D721Med (cell line): ENCODE measurements around the gene KCNH6.

Experiments used
- DNase-seq: peaks from one replicate; pipeline ENCODE4 v3.0.0; 2011; ENCODE audit warnings: low spot score; ENCODE audit not compliant: insufficient read length
- FAIRE-seq: peaks from 2 replicates; lab custom pipeline; 2011; peaks lifted over from hg19 to GRCh38; lab: Jason Lieb, UNC
- CTCF ChIP-seq: IDR thresholded peaks from 2 replicates; pipeline ENCODE4 v1.5.1; 2012; ENCODE audit warnings: mild to moderate bottlenecking, control low read depth; ENCODE audit not compliant: insufficient read depth; ENCODE audit errors: missing control alignments

KCNH6 gene

DNA sequence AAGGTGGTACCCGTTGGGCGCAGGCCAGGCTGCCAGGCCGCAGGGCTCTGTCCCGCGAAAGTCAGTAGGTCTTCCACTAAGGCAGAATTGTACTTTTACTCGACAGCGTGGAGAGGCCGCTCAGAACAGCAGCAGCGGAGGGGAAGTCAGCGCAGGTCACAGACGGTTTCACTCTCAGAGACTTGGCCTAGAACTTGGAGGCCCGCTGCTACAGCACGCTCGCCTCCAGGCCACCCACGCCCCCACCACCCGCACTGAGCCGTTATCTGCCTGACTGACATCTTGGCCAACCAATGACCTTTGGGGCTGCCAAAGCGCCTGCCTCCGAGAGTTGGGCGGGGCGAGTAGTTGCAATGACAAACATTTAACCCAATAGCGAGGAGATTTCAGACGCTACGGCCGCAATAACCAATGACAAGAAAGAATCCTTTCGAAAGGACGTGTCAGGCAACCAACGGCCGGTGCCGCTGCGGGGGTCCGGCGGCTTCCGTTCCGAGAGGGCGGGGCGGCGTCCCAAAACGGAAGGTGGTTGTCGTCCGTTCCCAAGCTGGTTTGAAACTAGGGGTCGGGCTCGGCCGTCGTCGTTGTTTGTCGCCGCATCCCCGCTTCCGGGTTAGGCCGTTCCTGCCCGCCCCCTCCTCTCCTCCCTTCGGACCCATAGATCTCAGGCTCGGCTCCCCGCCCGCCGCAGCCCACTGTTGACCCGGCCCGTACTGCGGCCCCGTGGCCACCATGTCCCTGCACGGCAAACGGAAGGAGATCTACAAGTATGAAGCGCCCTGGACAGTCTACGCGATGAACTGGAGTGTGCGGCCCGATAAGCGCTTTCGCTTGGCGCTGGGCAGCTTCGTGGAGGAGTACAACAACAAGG, 27.0 kb downstream of the KCNH6 start, which contains the start of gene DCAF7:
TSS of gene DCAF7 (plus strand) at position 532 of the 871 bp plus-strand sequence. CDS start at position 733, 201 bp downstream.
- no peak for FAIRE-seq
- peak; percentile 97 for DNase-seq
- TF ChIP-seq CTCF: no peak

DNA sequence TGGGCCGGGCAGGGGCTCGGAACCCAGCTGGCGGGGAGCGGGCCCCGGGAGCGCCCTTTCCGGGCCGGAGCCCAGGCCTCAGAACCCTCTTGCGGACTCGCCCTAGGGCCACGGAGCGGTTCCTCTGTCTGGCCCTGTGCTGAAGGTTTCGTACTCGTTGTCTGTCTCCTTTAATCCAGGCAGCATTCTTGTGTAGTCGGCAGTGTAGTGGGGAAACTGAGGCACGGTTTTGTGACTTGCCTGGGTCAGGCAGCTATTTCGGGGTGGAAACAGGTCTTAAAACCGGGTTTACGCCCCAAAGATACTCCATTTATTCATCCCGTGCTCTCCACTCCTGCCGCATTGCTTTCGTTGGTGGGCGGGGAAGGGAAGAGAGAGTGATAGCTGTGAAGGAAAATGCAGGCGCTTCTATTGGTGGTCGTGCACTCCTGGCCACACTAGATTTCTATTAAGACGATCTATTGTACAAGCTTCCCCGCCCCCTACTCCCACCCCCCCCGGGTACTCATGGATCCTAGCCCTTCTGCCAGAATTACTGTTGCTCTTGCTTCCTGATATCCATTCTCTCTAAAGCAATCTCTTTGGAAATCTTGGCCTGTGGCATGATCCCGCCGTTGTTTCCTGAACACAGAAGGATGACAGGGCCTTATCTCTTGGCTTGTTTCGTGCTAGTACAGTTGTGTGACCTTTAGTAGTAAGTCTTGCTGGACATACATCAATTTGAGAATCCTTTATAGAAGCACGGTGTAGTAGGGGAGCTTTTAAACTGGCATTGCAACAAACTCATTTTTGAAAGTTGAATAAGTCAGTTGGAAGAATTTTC, 27.9 kb downstream of the KCNH6 start:
- FAIRE-seq: no peak
- no peak for DNase-seq
- TF ChIP-seq CTCF: no peak

GRCh38 chr17:63552211-63552610, 29.1 kb downstream of the KCNH6 start:
- FAIRE-seq: no peak
- DNase-seq: no peak
- TF ChIP-seq CTCF: no peak

GRCh38 chr17:63555500-63556156, 32.5 kb downstream of the KCNH6 start:
- FAIRE-seq (no peak), DNase-seq (no peak)
- TF ChIP-seq CTCF: no peak

DNA sequence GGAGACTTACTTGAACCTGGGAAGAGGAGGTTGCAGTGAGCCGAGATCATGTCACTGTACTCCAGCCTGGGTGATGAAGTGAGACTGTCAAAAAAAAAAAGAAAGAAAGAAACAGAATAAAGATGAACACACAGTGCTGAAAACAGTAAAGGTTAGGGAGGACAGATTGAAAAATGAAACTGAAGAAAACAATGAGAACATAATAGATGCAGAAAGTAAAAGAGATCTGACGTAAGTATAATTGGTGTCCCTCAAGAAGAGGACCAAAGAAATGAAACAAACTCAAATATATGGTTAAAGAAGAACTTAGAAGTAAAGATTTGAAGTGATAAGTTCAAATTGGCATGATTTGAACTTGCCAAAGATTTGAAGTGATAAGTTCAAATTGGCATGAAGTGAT, 34.3 kb downstream of the KCNH6 start:
- no peak for TF ChIP-seq CTCF
- no peak for DNase-seq

GRCh38 chr17:63558441-63558840, 35.3 kb downstream of the KCNH6 start:
- no peak for DNase-seq
- no peak for FAIRE-seq
- TF ChIP-seq CTCF: no peak

More for the DNA sequence above, 34.3 kb downstream of the KCNH6 start:
- no peak for FAIRE-seq
